GM12875 (cell line): Measurements from ENCODE around the gene MSI2.

ENCODE experiments used
- H3K4me3 ChIP-seq: one replicate; pipeline ENCODE4 v1.5.1; 2011; ENCODE audit warnings: low read depth, low read length, control low read depth
- CTCF ChIP-seq: IDR thresholded peaks from 2 replicates; pipeline ENCODE4 v1.5.1; 2011; ENCODE audit warnings: low read depth, mild to moderate bottlenecking, control low read depth, inconsistent platforms, low read length, moderate library complexity, borderline replicate concordance; ENCODE audit not compliant: insufficient read depth

Gene MSI2

GRCh38 chr17:57701124-57701523 is 444.8 kb downstream of the MSI2 start:
- no peak for TF ChIP-seq CTCF
- no peak overlapping the region for H3K4me3 ChIP-seq

- no peak for TF ChIP-seq CTCF
- no peak overlapping the region for H3K4me3 ChIP-seq
These were observed 446.9 kb downstream of the MSI2 start for GRCh38 chr17:57703273-57703672.

- TF ChIP-seq CTCF, result no peak
- H3K4me3 ChIP-seq, result no peak overlapping the region
These were observed 448.1 kb downstream of the MSI2 start for GRCh38 chr17:57704448-57704847.

- TF ChIP-seq CTCF, result no peak
These were observed 449.8 kb downstream of the MSI2 start for GRCh38 chr17:57705921-57706695.

GRCh38 chr17:57706761-57707160 is 450.4 kb downstream of the MSI2 start:
- TF ChIP-seq CTCF, result no peak
- no peak overlapping the region for H3K4me3 ChIP-seq

More at GRCh38 chr17:57705921-57706695, 449.8 kb downstream of the MSI2 start:
- no peak overlapping the region for H3K4me3 ChIP-seq

GRCh38 chr17:57707892-57708291 is 451.6 kb downstream of the MSI2 start:
- TF ChIP-seq CTCF, result no peak
- H3K4me3 ChIP-seq, result no peak overlapping the region

- no peak overlapping the region for H3K4me3 ChIP-seq
- TF ChIP-seq CTCF, result no peak
These were observed 452.1 kb downstream of the MSI2 start for GRCh38 chr17:57708410-57708809.
